HepG2 (cell line): Measurements from ENCODE around the gene LIM2. TPM values are rescaled to one million over a fixed set of nuclear protein-coding genes. Genes with fewer than 3 reads are reported as not detected.

Source experiments
- EED ChIP-seq: sonication (generic); formaldehyde crosslinking; IDR thresholded peaks from 2 replicates; pipeline ENCODE4 v1.5.0; 2020; ENCODE audit warnings: mild to moderate bottlenecking, missing genetic modification reagents
- KDM2A ChIP-seq: sonication (generic); formaldehyde crosslinking; IDR thresholded peaks from 2 replicates; pipeline ENCODE4 v1.4.0; 2020; ENCODE audit warnings: low read depth, missing genetic modification reagents, borderline replicate concordance
- POLR2A ChIP-seq, 2 experiments: IDR thresholded peaks; 2 replicates each; pipeline ENCODE4 v1.6.1; 2011; ENCODE audit warnings: low read depth in 2 of 2, low read length in 2 of 2, mild to moderate bottlenecking in 1 of 2, moderate library complexity in 1 of 2; ENCODE audit not compliant: insufficient read depth in 1 of 2
- PRMT3 ChIP-seq: sonication (generic); formaldehyde crosslinking; IDR thresholded peaks from 2 replicates; pipeline ENCODE4 v1.8.1; 2022; ENCODE audit warnings: low read depth, mild to moderate bottlenecking, moderate library complexity, missing genetic modification reagents, borderline replicate concordance
- RBM22 ChIP-seq: fragments of 200-400 bp; formaldehyde crosslinking; optimal IDR thresholded peaks from 2 replicates; pipeline ENCODE3; 2017; ENCODE audit warnings: mild to moderate bottlenecking, low read length, moderate library complexity
- SIN3A ChIP-seq: IDR thresholded peaks from 2 replicates; pipeline ENCODE4 v1.6.1; 2011; ENCODE audit warnings: low read depth, mild to moderate bottlenecking, control low read depth, low read length, borderline replicate concordance
- ZFY ChIP-seq: sonication (generic); formaldehyde crosslinking; IDR thresholded peaks from 2 replicates; pipeline ENCODE4 v1.4.0; 2020; ENCODE audit warnings: missing genetic modification reagents
- ZNF335 ChIP-seq: sonication (generic); formaldehyde crosslinking; IDR thresholded peaks from 2 replicates; pipeline ENCODE4 v1.4.0; 2020; ENCODE audit warnings: missing genetic modification reagents
- ZNF772 ChIP-seq: sonication (generic); formaldehyde crosslinking; IDR thresholded peaks from 2 replicates; pipeline ENCODE4 v1.5.0; 2020; ENCODE audit warnings: mild to moderate bottlenecking, missing genetic modification reagents
- polyA plus RNA-seq, 8 experiments: library from polyadenylated mRNA; depleted of rRNA in 3 of 8; stranded (reverse) in 7 of 8; unstranded in 1 of 8; fragments of >200 nt; fragmentation: Illumina TruSeq in 4 of 8; extraction: Trizol in 4 of 8; gene quantifications; 2 replicates each; pipeline versions ENCODE4 v1.2.1 to v1.2.3, GENCODE V29; 2011 to 2016; ENCODE audit warnings: low read depth in 4 of 8, missing spikeins in 1 of 8, mixed read lengths in 1 of 8; ENCODE audit not compliant: insufficient read depth in 1 of 8
- total RNA-seq, 5 experiments: library from RNA; depleted of rRNA; stranded (reverse); fragments of >200 nt; fragmentation: Illumina TruSeq; extraction: Trizol; gene quantifications; 2 replicates each; pipeline ENCODE4 v1.2.3, GENCODE V29; 2016; ENCODE audit warnings: low read depth in 1 of 5
- TF ChIP-seq, protein P1 (sequence below): sonication (generic); formaldehyde crosslinking; IDR thresholded peaks from 2 replicates; pipeline ENCODE4 v1.4.0; 2020; ENCODE audit warnings: mild to moderate bottlenecking, missing genetic modification reagents
- TF ChIP-seq, protein P2 (sequence below): fragments of 450-650 bp; IDR thresholded peaks from 2 replicates; pipeline ENCODE4 v1.6.1; 2017
- TF ChIP-seq, protein P3 (sequence below): sonication (generic); formaldehyde crosslinking; IDR thresholded peaks from 2 replicates; pipeline ENCODE4 v1.5.0; 2020; ENCODE audit warnings: missing genetic modification reagents
- TF ChIP-seq, protein P4 (sequence below): sonication (generic); formaldehyde crosslinking; IDR thresholded peaks from 2 replicates; pipeline ENCODE4 v1.5.1; 2020; ENCODE audit warnings: missing genetic modification reagents, mild to moderate bottlenecking, borderline replicate concordance
- TF ChIP-seq, protein P5 (sequence below): sonication (generic); formaldehyde crosslinking; IDR thresholded peaks from 2 replicates; pipeline ENCODE4 v1.9.0; 2022; ENCODE audit warnings: missing genetic modification reagents, mild to moderate bottlenecking, borderline replicate concordance
- TF ChIP-seq, protein P6 (sequence below): IDR thresholded peaks from 2 replicates; pipeline ENCODE4 v1.6.1; 2012; ENCODE audit warnings: inconsistent platforms
- TF ChIP-seq, protein P7 (sequence below): sonication (generic); formaldehyde crosslinking; IDR thresholded peaks from 2 replicates; pipeline ENCODE4 v1.8.0; 2022; ENCODE audit warnings: mild to moderate bottlenecking, missing genetic modification reagents, moderate library complexity
- TF ChIP-seq, protein P8 (sequence below): sonication (generic); formaldehyde crosslinking; IDR thresholded peaks from 2 replicates; pipeline ENCODE4 v1.8.1; 2022; ENCODE audit warnings: mild to moderate bottlenecking, missing genetic modification reagents

LIM2 gene
- total and polyA plus RNA-seq, 2 of the 13 experiments (the other 11 are each of a cell fraction or from before 2014, with no cell fraction given), result 1.3 TPM; not detected in 1

DNA sequence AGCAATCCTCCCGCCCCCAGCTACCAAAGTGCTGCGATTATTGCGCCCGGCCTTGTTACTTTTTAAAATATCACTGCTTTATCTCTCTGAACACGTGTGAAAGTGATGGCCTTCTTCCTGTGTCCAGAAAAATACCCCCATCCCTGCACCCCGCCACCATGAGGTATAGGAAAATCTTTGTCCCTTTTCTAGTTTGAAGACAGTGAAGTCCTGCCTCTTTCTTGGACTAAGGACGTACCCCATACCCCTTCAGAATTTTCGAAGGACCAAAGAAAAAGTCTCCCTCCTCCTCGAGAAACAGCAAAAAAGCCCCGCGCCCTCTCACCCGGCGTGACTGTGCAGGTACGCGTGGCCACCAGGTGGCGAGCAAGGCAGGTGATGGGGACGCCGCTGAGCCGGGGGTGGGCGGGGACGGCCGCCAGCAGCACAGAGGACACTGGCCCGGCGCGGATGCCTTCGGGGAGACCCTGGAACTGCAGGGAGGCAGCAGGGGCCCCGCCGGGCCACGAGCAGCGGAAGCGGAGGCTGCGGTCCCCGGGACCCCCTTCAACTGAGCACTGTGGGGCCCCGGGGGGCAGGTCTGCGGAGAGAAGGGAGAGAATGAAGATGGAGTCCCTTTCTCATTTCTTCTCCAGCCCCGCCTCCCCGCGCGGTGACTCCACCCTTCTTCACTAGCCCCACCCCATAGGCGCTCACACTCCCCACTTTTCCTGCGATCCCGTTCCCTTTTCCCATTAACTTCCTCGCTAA is 49.0 kb downstream of the LIM2 start (continued):
- TF ChIP-seq, protein P1, sequence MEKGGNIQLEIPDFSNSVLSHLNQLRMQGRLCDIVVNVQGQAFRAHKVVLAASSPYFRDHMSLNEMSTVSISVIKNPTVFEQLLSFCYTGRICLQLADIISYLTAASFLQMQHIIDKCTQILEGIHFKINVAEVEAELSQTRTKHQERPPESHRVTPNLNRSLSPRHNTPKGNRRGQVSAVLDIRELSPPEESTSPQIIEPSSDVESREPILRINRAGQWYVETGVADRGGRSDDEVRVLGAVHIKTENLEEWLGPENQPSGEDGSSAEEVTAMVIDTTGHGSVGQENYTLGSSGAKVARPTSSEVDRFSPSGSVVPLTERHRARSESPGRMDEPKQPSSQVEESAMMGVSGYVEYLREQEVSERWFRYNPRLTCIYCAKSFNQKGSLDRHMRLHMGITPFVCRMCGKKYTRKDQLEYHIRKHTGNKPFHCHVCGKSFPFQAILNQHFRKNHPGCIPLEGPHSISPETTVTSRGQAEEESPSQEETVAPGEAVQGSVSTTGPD (CRISPR knock-in tag), result no peak
- peak; percentile 84; the same call in 1 of the 2 replicates for TF ChIP-seq KDM2A (CRISPR knock-in tag)
- TF ChIP-seq, protein P2, sequence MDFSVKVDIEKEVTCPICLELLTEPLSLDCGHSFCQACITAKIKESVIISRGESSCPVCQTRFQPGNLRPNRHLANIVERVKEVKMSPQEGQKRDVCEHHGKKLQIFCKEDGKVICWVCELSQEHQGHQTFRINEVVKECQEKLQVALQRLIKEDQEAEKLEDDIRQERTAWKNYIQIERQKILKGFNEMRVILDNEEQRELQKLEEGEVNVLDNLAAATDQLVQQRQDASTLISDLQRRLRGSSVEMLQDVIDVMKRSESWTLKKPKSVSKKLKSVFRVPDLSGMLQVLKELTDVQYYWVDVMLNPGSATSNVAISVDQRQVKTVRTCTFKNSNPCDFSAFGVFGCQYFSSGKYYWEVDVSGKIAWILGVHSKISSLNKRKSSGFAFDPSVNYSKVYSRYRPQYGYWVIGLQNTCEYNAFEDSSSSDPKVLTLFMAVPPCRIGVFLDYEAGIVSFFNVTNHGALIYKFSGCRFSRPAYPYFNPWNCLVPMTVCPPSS, result no peak
- no peak for TF ChIP-seq POLR2A (IDR thresholded peaks at IDR 0.05; ENCODE audit: insufficient read depth in 1 of 2, low read depth in 2 of 2, low read length in 2 of 2)
- TF ChIP-seq SIN3A, result no peak
- TF ChIP-seq, protein P3, sequence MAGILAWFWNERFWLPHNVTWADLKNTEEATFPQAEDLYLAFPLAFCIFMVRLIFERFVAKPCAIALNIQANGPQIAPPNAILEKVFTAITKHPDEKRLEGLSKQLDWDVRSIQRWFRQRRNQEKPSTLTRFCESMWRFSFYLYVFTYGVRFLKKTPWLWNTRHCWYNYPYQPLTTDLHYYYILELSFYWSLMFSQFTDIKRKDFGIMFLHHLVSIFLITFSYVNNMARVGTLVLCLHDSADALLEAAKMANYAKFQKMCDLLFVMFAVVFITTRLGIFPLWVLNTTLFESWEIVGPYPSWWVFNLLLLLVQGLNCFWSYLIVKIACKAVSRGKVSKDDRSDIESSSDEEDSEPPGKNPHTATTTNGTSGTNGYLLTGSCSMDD (CRISPR knock-in tag), result no peak
- TF ChIP-seq, protein P4, sequence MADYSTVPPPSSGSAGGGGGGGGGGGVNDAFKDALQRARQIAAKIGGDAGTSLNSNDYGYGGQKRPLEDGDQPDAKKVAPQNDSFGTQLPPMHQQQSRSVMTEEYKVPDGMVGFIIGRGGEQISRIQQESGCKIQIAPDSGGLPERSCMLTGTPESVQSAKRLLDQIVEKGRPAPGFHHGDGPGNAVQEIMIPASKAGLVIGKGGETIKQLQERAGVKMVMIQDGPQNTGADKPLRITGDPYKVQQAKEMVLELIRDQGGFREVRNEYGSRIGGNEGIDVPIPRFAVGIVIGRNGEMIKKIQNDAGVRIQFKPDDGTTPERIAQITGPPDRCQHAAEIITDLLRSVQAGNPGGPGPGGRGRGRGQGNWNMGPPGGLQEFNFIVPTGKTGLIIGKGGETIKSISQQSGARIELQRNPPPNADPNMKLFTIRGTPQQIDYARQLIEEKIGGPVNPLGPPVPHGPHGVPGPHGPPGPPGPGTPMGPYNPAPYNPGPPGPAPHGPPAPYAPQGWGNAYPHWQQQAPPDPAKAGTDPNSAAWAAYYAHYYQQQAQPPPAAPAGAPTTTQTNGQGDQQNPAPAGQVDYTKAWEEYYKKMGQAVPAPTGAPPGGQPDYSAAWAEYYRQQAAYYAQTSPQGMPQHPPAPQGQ (CRISPR knock-in tag), result no peak
- TF ChIP-seq ZNF335 (CRISPR knock-in tag), result no peak
- TF ChIP-seq RBM22, result no peak
- TF ChIP-seq ZNF772 (CRISPR knock-in tag), result 0 out of 2 replicates have a peak, but pooled peaks have one; percentile 12
- TF ChIP-seq ZFY (CRISPR knock-in tag), result 0 out of 2 replicates have a peak, but pooled peaks have one; percentile 9
- no peak for TF ChIP-seq EED (CRISPR knock-in tag)
- TF ChIP-seq, protein P5, sequence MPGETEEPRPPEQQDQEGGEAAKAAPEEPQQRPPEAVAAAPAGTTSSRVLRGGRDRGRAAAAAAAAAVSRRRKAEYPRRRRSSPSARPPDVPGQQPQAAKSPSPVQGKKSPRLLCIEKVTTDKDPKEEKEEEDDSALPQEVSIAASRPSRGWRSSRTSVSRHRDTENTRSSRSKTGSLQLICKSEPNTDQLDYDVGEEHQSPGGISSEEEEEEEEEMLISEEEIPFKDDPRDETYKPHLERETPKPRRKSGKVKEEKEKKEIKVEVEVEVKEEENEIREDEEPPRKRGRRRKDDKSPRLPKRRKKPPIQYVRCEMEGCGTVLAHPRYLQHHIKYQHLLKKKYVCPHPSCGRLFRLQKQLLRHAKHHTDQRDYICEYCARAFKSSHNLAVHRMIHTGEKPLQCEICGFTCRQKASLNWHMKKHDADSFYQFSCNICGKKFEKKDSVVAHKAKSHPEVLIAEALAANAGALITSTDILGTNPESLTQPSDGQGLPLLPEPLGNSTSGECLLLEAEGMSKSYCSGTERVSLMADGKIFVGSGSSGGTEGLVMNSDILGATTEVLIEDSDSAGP (CRISPR knock-in tag), result peak; percentile 54; the same call in 1 of the 2 replicates
- no peak for TF ChIP-seq PRMT3 (CRISPR knock-in tag)
- TF ChIP-seq, protein P6, sequence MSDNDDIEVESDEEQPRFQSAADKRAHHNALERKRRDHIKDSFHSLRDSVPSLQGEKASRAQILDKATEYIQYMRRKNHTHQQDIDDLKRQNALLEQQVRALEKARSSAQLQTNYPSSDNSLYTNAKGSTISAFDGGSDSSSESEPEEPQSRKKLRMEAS, result peak; percentile 61; the same call in 1 of the 2 replicates
- TF ChIP-seq, protein P7, sequence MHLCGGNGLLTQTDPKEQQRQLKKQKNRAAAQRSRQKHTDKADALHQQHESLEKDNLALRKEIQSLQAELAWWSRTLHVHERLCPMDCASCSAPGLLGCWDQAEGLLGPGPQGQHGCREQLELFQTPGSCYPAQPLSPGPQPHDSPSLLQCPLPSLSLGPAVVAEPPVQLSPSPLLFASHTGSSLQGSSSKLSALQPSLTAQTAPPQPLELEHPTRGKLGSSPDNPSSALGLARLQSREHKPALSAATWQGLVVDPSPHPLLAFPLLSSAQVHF (CRISPR knock-in tag), result no peak
- TF ChIP-seq, protein P8, sequence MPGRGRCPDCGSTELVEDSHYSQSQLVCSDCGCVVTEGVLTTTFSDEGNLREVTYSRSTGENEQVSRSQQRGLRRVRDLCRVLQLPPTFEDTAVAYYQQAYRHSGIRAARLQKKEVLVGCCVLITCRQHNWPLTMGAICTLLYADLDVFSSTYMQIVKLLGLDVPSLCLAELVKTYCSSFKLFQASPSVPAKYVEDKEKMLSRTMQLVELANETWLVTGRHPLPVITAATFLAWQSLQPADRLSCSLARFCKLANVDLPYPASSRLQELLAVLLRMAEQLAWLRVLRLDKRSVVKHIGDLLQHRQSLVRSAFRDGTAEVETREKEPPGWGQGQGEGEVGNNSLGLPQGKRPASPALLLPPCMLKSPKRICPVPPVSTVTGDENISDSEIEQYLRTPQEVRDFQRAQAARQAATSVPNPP (CRISPR knock-in tag), result no peak
